A549 (cell line): ENCODE measurements around the gene OR6Q1.

Experiments
- CTCF ChIP-seq: fragments of >200 bp; sonication (Bioruptor Twin); formaldehyde crosslinking; IDR thresholded peaks from 3 replicates; pipeline ENCODE4 v1.5.1; 2016
- POLR2A ChIP-seq: IDR thresholded peaks from 2 replicates; pipeline ENCODE4 v1.6.1; 2012; ENCODE audit warnings: mild to moderate bottlenecking, low read length

DNA sequence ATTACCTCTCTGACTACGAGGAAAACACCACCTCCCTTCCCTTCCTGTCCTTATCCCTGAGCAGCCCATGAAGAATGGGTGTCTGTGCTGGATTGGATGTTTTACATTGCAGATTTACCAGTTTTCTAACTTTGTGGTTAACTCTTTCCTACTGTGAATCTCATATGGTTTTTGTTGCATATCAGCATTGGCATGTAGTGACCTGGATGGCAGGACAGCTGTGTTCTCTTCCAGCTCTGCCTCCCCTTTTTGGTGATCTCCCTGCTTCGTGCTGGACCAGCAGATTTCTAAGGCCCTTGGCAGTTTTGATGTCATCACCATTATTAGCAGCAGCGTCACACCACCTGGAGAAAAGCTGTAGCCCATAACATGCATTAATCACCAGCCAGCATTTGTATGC lies 26.7 kb downstream of the OR6Q1 start:
- TF ChIP-seq CTCF (no peak), POLR2A (no peak)
